ENCODE data around the gene OR2L13. TPM values are rescaled to one million over a fixed set of nuclear protein-coding genes. Genes with fewer than 3 reads are reported as not detected.

The OR2L13 gene
- total RNA-seq, result not detected in 2 replicates

GRCh38 chr1:248094884-248095283 is at the start of gene OR2L13:
Gene OR2L13 (plus strand): TSS chr1:248095184. CDS start chr1:248099376, 4,192 bp downstream.

GRCh38 chr1:248046536-248046935 is 48.4 kb upstream of the OR2L13 start, which contains the start of gene OR2L3:
Gene OR2L3 (plus strand): TSS chr1:248046836. CDS start chr1:248060682, 13,846 bp downstream.

GRCh38 chr1:248144513-248145198 is 49.7 kb downstream of the OR2L13 start, which contains the start of gene OR2M5:
Gene OR2M5 (plus strand): TSS chr1:248145148. CDS start chr1:248145148, 0 bp downstream.

Other genes with a start within 250 kb of the OR2L13 start
- gene TRIM58, start 238.0 kb upstream of the OR2L13 start, total RNA-seq, result 0.32 and 0.91 TPM in 2 replicates
- gene OR2W3, start 199.6 kb upstream of the OR2L13 start, total RNA-seq, result not detected in 2 replicates
- gene OR2T8, start 174.9 kb upstream of the OR2L13 start, total RNA-seq, result not detected in 2 replicates
- not detected in 2 replicates for gene OR2AJ1, start 170.3 kb upstream of the OR2L13 start, total RNA-seq
- gene OR2L8, start 146.3 kb upstream of the OR2L13 start, total RNA-seq, result under 0.01 and 0.30 TPM in 2 replicates
- gene OR2AK2, start 130.0 kb upstream of the OR2L13 start, total RNA-seq, result not detected in 2 replicates
- not detected in 2 replicates for gene OR2L5, start 81.5 kb upstream of the OR2L13 start, total RNA-seq
- gene OR2L2, start 65.1 kb upstream of the OR2L13 start, total RNA-seq, result not detected in 2 replicates
- gene OR2L3, start 48.3 kb upstream of the OR2L13 start, total RNA-seq, result under 0.01 TPM in 1 of 2 replicates, not detected in the other
- not detected in 2 replicates for gene OR2M5, start 50.0 kb downstream of the OR2L13 start, total RNA-seq
- gene OR2M2, start 79.6 kb downstream of the OR2L13 start, total RNA-seq, result not detected in 2 replicates
- not detected in 2 replicates for gene OR2M3, start 102.1 kb downstream of the OR2L13 start, total RNA-seq
- gene OR2M4, start 136.2 kb downstream of the OR2L13 start, total RNA-seq, result not detected in 2 replicates
- gene OR2T33, start 182.8 kb downstream of the OR2L13 start, total RNA-seq, result not detected in 2 replicates
- gene OR2T12, start 208.2 kb downstream of the OR2L13 start, total RNA-seq, result not detected in 2 replicates
- gene OR2M7, start 229.4 kb downstream of the OR2L13 start, total RNA-seq, result not detected in 2 replicates

Measured in epithelial cell of umbilical artery (primary cell).